Measurements from ENCODE around the gene MEF2A.
"Not testable (repeated sequence)": the region's sequence is repeated elsewhere in the genome, so short reads cannot be mapped to it uniquely, and the experiment has no call there.

MEF2A gene

GRCh38 chr15:99651023-99651807 lies 85.4 kb downstream of the MEF2A start:
- no peak for DNase-seq (ENCODE audit: low spot score)

- DNase-seq (ENCODE audit: low spot score) = no peak
Measured at GRCh38 chr15:99656205-99656604, 90.4 kb downstream of the MEF2A start.

GRCh38 chr15:99657996-99658395 lies 92.2 kb downstream of the MEF2A start:
- DNase-seq (ENCODE audit: low spot score) = no peak

GRCh38 chr15:99662903-99663302 lies 97.1 kb downstream of the MEF2A start:
- DNase-seq (ENCODE audit: low spot score) = no peak

GRCh38 chr15:99666073-99666472 lies 100.3 kb downstream of the MEF2A start:
- not testable (repeated sequence) for DNase-seq (ENCODE audit: low spot score)

- no peak for DNase-seq (ENCODE audit: low spot score)
Measured at GRCh38 chr15:99668533-99669182, 102.9 kb downstream of the MEF2A start.

GRCh38 chr15:99669250-99669649 lies 103.5 kb downstream of the MEF2A start:
- no peak for DNase-seq (ENCODE audit: low spot score)

- DNase-seq (ENCODE audit: low spot score) = no peak
Measured at GRCh38 chr15:99671926-99672635, 106.3 kb downstream of the MEF2A start.

GRCh38 chr15:99673111-99673510 lies 107.3 kb downstream of the MEF2A start:
- DNase-seq (ENCODE audit: low spot score) = no peak

- no peak for DNase-seq (ENCODE audit: low spot score)
Measured at GRCh38 chr15:99674279-99674678, 108.5 kb downstream of the MEF2A start.

- no peak for DNase-seq (ENCODE audit: low spot score)
Measured at GRCh38 chr15:99677540-99678134, 111.9 kb downstream of the MEF2A start.

- no peak for DNase-seq (ENCODE audit: low spot score)
Measured at GRCh38 chr15:99680276-99680675, 114.5 kb downstream of the MEF2A start.

- DNase-seq (ENCODE audit: low spot score) = no peak
Measured at GRCh38 chr15:99681990-99682389, 116.2 kb downstream of the MEF2A start.

GRCh38 chr15:99682455-99682854 lies 116.7 kb downstream of the MEF2A start:
- DNase-seq (ENCODE audit: low spot score) = no peak

- no peak for DNase-seq (ENCODE audit: low spot score)
Measured at GRCh38 chr15:99683000-99683670, 117.4 kb downstream of the MEF2A start.

GRCh38 chr15:99686290-99686689 lies 120.5 kb downstream of the MEF2A start:
- no peak for DNase-seq (ENCODE audit: low spot score)

GRCh38 chr15:99692825-99693224 lies 127.0 kb downstream of the MEF2A start:
- no peak for DNase-seq (ENCODE audit: low spot score)

GRCh38 chr15:99696096-99696495 lies 130.3 kb downstream of the MEF2A start:
- DNase-seq (ENCODE audit: low spot score) = no peak

GRCh38 chr15:99702895-99703602 lies 137.3 kb downstream of the MEF2A start:
- DNase-seq (ENCODE audit: low spot score) = no peak

GRCh38 chr15:99703603-99704443 lies 138.0 kb downstream of the MEF2A start:
- peak; percentile 46 for DNase-seq (ENCODE audit: low spot score)
